ENCODE data around the gene PLEKHG2. TPM values are rescaled to one million over a fixed set of nuclear protein-coding genes. Genes with fewer than 3 reads are reported as not detected.

PLEKHG2 gene
- total and polyA plus RNA-seq, 9 of the 15 experiments (the other 6 are each of a cell fraction or from before 2014, with no cell fraction given), result 0.98 to 45.7 (median 9.8) TPM

DNA sequence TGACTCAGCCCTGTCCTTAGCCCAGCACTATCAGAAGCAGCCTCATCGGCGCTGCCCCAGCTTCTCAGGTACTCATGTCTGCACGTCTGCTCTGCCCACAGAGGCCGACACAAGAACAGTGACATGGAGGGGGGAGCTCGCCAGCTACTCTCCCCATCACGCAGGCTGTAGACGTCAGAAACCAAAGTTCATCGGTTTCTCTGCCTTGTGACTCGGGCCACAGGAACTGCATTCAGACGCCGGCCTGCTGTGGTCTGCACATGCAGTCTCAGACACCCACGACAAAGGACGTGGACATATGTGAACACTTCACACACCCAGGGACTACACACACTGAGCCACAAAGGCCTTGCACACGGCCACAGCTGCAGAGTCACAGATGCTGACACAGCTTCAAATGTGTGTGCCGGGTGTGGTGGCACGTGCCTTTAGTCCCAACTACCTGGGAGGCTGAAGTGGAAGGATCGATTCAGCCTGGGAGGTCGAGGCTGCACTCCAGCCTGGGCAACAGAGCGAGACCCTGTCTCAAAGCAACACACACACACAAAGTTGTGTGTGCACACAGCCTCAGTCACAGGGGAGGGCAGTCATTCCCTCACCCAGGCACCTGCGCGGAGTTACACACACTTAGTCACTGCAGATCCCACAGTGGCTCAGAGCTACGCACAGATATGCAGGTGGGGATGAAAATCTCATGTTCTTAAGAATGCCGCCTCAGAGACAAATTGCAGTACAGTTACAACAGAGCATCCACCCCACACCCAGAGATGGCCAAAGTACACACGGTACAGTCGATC lies 10.7 kb upstream of the PLEKHG2 start (continued):
- TF ChIP-seq, protein P1, sequence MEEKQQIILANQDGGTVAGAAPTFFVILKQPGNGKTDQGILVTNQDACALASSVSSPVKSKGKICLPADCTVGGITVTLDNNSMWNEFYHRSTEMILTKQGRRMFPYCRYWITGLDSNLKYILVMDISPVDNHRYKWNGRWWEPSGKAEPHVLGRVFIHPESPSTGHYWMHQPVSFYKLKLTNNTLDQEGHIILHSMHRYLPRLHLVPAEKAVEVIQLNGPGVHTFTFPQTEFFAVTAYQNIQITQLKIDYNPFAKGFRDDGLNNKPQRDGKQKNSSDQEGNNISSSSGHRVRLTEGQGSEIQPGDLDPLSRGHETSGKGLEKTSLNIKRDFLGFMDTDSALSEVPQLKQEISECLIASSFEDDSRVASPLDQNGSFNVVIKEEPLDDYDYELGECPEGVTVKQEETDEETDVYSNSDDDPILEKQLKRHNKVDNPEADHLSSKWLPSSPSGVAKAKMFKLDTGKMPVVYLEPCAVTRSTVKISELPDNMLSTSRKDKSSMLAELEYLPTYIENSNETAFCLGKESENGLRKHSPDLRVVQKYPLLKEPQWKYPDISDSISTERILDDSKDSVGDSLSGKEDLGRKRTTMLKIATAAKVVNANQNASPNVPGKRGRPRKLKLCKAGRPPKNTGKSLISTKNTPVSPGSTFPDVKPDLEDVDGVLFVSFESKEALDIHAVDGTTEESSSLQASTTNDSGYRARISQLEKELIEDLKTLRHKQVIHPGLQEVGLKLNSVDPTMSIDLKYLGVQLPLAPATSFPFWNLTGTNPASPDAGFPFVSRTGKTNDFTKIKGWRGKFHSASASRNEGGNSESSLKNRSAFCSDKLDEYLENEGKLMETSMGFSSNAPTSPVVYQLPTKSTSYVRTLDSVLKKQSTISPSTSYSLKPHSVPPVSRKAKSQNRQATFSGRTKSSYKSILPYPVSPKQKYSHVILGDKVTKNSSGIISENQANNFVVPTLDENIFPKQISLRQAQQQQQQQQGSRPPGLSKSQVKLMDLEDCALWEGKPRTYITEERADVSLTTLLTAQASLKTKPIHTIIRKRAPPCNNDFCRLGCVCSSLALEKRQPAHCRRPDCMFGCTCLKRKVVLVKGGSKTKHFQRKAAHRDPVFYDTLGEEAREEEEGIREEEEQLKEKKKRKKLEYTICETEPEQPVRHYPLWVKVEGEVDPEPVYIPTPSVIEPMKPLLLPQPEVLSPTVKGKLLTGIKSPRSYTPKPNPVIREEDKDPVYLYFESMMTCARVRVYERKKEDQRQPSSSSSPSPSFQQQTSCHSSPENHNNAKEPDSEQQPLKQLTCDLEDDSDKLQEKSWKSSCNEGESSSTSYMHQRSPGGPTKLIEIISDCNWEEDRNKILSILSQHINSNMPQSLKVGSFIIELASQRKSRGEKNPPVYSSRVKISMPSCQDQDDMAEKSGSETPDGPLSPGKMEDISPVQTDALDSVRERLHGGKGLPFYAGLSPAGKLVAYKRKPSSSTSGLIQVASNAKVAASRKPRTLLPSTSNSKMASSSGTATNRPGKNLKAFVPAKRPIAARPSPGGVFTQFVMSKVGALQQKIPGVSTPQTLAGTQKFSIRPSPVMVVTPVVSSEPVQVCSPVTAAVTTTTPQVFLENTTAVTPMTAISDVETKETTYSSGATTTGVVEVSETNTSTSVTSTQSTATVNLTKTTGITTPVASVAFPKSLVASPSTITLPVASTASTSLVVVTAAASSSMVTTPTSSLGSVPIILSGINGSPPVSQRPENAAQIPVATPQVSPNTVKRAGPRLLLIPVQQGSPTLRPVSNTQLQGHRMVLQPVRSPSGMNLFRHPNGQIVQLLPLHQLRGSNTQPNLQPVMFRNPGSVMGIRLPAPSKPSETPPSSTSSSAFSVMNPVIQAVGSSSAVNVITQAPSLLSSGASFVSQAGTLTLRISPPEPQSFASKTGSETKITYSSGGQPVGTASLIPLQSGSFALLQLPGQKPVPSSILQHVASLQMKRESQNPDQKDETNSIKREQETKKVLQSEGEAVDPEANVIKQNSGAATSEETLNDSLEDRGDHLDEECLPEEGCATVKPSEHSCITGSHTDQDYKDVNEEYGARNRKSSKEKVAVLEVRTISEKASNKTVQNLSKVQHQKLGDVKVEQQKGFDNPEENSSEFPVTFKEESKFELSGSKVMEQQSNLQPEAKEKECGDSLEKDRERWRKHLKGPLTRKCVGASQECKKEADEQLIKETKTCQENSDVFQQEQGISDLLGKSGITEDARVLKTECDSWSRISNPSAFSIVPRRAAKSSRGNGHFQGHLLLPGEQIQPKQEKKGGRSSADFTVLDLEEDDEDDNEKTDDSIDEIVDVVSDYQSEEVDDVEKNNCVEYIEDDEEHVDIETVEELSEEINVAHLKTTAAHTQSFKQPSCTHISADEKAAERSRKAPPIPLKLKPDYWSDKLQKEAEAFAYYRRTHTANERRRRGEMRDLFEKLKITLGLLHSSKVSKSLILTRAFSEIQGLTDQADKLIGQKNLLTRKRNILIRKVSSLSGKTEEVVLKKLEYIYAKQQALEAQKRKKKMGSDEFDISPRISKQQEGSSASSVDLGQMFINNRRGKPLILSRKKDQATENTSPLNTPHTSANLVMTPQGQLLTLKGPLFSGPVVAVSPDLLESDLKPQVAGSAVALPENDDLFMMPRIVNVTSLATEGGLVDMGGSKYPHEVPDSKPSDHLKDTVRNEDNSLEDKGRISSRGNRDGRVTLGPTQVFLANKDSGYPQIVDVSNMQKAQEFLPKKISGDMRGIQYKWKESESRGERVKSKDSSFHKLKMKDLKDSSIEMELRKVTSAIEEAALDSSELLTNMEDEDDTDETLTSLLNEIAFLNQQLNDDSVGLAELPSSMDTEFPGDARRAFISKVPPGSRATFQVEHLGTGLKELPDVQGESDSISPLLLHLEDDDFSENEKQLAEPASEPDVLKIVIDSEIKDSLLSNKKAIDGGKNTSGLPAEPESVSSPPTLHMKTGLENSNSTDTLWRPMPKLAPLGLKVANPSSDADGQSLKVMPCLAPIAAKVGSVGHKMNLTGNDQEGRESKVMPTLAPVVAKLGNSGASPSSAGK (IDR thresholded peaks at IDR 0.05), result peak; percentile 88
- TF ChIP-seq, protein P2, sequence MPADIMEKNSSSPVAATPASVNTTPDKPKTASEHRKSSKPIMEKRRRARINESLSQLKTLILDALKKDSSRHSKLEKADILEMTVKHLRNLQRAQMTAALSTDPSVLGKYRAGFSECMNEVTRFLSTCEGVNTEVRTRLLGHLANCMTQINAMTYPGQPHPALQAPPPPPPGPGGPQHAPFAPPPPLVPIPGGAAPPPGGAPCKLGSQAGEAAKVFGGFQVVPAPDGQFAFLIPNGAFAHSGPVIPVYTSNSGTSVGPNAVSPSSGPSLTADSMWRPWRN (IDR thresholded peaks at IDR 0.05; ENCODE audit: low read depth), result no peak
- no peak for TF ChIP-seq TSC22D4 (tag; IDR thresholded peaks at IDR 0.05)
- no peak for TF ChIP-seq SMARCA5 (IDR thresholded peaks at IDR 0.05)
- no peak for TF ChIP-seq ZNF75A (CRISPR knock-in tag; IDR thresholded peaks at IDR 0.05)
- TF ChIP-seq, protein P3, sequence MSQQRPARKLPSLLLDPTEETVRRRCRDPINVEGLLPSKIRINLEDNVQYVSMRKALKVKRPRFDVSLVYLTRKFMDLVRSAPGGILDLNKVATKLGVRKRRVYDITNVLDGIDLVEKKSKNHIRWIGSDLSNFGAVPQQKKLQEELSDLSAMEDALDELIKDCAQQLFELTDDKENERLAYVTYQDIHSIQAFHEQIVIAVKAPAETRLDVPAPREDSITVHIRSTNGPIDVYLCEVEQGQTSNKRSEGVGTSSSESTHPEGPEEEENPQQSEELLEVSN (IDR thresholded peaks at IDR 0.05; ENCODE audit: borderline replicate concordance in 1 of 2, extremely low read depth in 1 of 2, insufficient read depth in 1 of 2, insufficient read length in 1 of 2, low read depth in 1 of 2, low read length in 1 of 2, poor library complexity in 1 of 2, severe bottlenecking in 1 of 2), result peak; percentile 70 to 76
- TF ChIP-seq TOE1 (IDR thresholded peaks at IDR 0.05; ENCODE audit: borderline replicate concordance), result no peak
- TF ChIP-seq TOE1 (CRISPR knock-in tag; IDR thresholded peaks at IDR 0.05; ENCODE audit: borderline replicate concordance, low read depth), result 0 out of 2 replicates have a peak, but pooled peaks have one; percentile 70
- no peak for TF ChIP-seq ZFPM2 (CRISPR knock-in tag; IDR thresholded peaks at IDR 0.05)
- TF ChIP-seq, protein P4, sequence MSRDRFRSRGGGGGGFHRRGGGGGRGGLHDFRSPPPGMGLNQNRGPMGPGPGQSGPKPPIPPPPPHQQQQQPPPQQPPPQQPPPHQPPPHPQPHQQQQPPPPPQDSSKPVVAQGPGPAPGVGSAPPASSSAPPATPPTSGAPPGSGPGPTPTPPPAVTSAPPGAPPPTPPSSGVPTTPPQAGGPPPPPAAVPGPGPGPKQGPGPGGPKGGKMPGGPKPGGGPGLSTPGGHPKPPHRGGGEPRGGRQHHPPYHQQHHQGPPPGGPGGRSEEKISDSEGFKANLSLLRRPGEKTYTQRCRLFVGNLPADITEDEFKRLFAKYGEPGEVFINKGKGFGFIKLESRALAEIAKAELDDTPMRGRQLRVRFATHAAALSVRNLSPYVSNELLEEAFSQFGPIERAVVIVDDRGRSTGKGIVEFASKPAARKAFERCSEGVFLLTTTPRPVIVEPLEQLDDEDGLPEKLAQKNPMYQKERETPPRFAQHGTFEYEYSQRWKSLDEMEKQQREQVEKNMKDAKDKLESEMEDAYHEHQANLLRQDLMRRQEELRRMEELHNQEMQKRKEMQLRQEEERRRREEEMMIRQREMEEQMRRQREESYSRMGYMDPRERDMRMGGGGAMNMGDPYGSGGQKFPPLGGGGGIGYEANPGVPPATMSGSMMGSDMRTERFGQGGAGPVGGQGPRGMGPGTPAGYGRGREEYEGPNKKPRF (IDR thresholded peaks at IDR 0.05; ENCODE audit: low read depth, low read length), result no peak
- TF ChIP-seq BRD4 (IDR thresholded peaks at IDR 0.05), result no peak
